Parathyroid adenoma (tissue), 2 donors: ENCODE measurements around the gene ZMYND15.

Experiments used
- H2AFZ ChIP-seq: fragments of 300-600 bp; sonication (generic); one replicate; pipeline ENCODE4 v1.7.0; 2017; ENCODE audit warnings: antibody characterized with exemption, mild to moderate bottlenecking
- H3K27ac ChIP-seq: fragments of 300-600 bp; sonication (generic); one replicate; pipeline ENCODE4 v1.7.0; 2017
- H3K27me3 ChIP-seq: fragments of 300-600 bp; sonication (generic); one replicate; pipeline ENCODE4 v1.7.0; 2017; ENCODE audit warnings: low read length; ENCODE audit not compliant: control insufficient read depth, insufficient read depth
- H3K36me3 ChIP-seq: fragments of 300-600 bp; sonication (generic); one replicate; pipeline ENCODE4 v1.7.0; 2017; ENCODE audit warnings: low read length; ENCODE audit not compliant: control insufficient read depth, insufficient read depth
- H3K4me1 ChIP-seq: fragments of 300-600 bp; sonication (generic); one replicate; pipeline ENCODE4 v1.7.0; 2017; ENCODE audit warnings: control low read depth
- H3K4me2 ChIP-seq: fragments of 300-600 bp; sonication (generic); one replicate; pipeline ENCODE4 v1.7.0; 2017; ENCODE audit warnings: low read length
- H3K4me3 ChIP-seq: fragments of 300-600 bp; sonication (generic); one replicate; pipeline ENCODE4 v1.7.0; 2017; ENCODE audit warnings: low read depth, low read length
- H3K79me2 ChIP-seq: fragments of 300-600 bp; sonication (generic); one replicate; pipeline ENCODE4 v1.7.0; 2017; ENCODE audit warnings: control low read depth
- H3K9ac ChIP-seq: fragments of 300-600 bp; sonication (generic); one replicate; pipeline ENCODE4 v1.7.0; 2017; ENCODE audit warnings: mild to moderate bottlenecking
- H3K9me3 ChIP-seq: fragments of 300-600 bp; sonication (generic); one replicate; pipeline ENCODE4 v1.7.0; 2017; ENCODE audit warnings: low read length; ENCODE audit not compliant: control insufficient read depth
- TF ChIP-seq, protein P1 (sequence below): fragments of 300-600 bp; sonication (generic); IDR thresholded peaks from one replicate; pipeline ENCODE4 v1.7.0; 2017; ENCODE audit warnings: antibody characterized with exemption, mild to moderate bottlenecking
- donor health status: primary hyperparathyroidism.

Gene ZMYND15

GRCh38 chr17:4741544-4741943, 1.9 kb downstream of the ZMYND15 start:
- TF ChIP-seq, protein P1, sequence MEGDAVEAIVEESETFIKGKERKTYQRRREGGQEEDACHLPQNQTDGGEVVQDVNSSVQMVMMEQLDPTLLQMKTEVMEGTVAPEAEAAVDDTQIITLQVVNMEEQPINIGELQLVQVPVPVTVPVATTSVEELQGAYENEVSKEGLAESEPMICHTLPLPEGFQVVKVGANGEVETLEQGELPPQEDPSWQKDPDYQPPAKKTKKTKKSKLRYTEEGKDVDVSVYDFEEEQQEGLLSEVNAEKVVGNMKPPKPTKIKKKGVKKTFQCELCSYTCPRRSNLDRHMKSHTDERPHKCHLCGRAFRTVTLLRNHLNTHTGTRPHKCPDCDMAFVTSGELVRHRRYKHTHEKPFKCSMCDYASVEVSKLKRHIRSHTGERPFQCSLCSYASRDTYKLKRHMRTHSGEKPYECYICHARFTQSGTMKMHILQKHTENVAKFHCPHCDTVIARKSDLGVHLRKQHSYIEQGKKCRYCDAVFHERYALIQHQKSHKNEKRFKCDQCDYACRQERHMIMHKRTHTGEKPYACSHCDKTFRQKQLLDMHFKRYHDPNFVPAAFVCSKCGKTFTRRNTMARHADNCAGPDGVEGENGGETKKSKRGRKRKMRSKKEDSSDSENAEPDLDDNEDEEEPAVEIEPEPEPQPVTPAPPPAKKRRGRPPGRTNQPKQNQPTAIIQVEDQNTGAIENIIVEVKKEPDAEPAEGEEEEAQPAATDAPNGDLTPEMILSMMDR: no peak
- Histone ChIP-seq H2AFZ (no peak overlapping the region), H3K4me3 (no peak overlapping the region), H3K27me3 (no peaks in the 10 kb centered on the region), H3K9me3 (no peaks in the 10 kb centered on the region), H3K4me1 (peaks cover 5% of the 10 kb centered on the region), H3K79me2 (no peaks in the 10 kb centered on the region), H3K36me3 (no peaks in the 10 kb centered on the region), H3K4me2 (no peak overlapping the region), H3K27ac (no peak overlapping the region), H3K9ac (no peak overlapping the region)

DNA sequence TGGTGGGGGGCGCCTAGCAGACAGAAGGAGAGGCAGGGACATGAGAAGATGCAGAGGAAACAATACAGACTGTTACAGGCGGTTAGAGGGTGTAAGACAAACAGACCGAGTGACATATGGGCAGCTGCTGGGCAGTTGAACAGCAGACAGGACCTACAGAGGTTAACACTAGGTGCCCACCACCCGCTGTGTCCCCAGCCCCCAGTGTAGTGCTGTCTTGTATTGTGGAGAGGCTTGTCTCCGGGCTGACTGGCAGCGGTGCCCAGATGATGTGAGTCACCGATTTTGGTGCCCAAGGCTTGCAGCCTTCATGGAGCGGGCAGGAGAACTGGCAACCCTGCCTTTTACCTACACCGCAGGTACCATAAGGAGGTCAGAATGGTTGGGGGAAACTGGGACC, 2.5 kb downstream of the ZMYND15 start:
- Histone ChIP-seq H3K27me3 (no peaks in the 10 kb centered on the region), H3K79me2 (no peaks in the 10 kb centered on the region), H3K36me3 (no peaks in the 10 kb centered on the region), H3K9me3 (no peaks in the 10 kb centered on the region), H3K4me1 (peaks cover 5% of the 10 kb centered on the region), H2AFZ (no peak overlapping the region), H3K4me3 (no peak overlapping the region), H3K4me2 (no peak overlapping the region), H3K27ac (no peak overlapping the region), H3K9ac (no peak overlapping the region)
- TF ChIP-seq, protein P1: no peak

GRCh38 chr17:4742629-4743028, 3.0 kb downstream of the ZMYND15 start:
- Histone ChIP-seq H3K36me3 (no peaks in the 10 kb centered on the region), H3K27me3 (no peaks in the 10 kb centered on the region), H3K4me2 (no peak overlapping the region), H3K27ac (no peak overlapping the region), H2AFZ (no peak overlapping the region), H3K9me3 (no peaks in the 10 kb centered on the region), H3K4me1 (peaks cover 5% of the 10 kb centered on the region), H3K79me2 (no peaks in the 10 kb centered on the region), H3K4me3 (no peak overlapping the region), H3K9ac (no peak overlapping the region)
- TF ChIP-seq, protein P1: no peak

DNA sequence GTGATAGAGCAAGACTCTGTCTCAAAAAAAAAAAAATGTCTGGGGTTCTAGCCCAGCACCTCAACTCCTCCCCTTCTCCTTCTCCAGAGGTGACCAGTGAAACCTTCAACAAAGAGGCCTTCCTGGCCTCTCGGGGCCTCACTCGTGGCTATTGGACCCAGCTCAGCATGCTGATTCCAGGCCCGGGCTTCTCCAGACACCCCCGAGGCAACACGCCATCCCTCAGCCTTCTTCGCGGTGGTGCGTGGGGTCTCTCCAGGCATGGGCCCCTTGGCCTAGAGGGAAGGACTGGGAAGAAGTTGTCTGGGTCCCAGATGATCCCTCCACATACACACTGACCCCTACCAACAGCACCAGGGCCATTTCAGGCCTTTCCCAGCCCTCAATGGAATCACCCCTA, 3.6 kb downstream of the ZMYND15 start:
- H3K79me2 ChIP-seq: no peaks in the 10 kb centered on the region
- TF ChIP-seq, protein P1: no peak
- no peaks in the 10 kb centered on the region for H3K36me3 ChIP-seq
- no peak overlapping the region for H3K4me3 ChIP-seq
- no peak overlapping the region for H3K27ac ChIP-seq
- no peaks in the 10 kb centered on the region for H3K27me3 ChIP-seq
- no peaks in the 10 kb centered on the region for H3K9me3 ChIP-seq
- no peak overlapping the region for H2AFZ ChIP-seq
- no peak overlapping the region for H3K4me2 ChIP-seq
- peaks cover 4% of the 10 kb centered on the region for H3K4me1 ChIP-seq
- no peak overlapping the region for H3K9ac ChIP-seq

GRCh38 chr17:4743898-4744297, 4.3 kb downstream of the ZMYND15 start:
- no peak overlapping the region for H3K4me3 ChIP-seq
- TF ChIP-seq, protein P1: no peak
- H3K79me2 ChIP-seq: no peaks in the 10 kb centered on the region
- H3K36me3 ChIP-seq: no peaks in the 10 kb centered on the region
- H3K4me1 ChIP-seq: no peaks in the 10 kb centered on the region
- H3K27ac ChIP-seq: no peak overlapping the region
- H3K9ac ChIP-seq: no peak overlapping the region
- H3K9me3 ChIP-seq: no peaks in the 10 kb centered on the region
- no peak overlapping the region for H2AFZ ChIP-seq
- H3K4me2 ChIP-seq: no peak overlapping the region
- H3K27me3 ChIP-seq: no peaks in the 10 kb centered on the region
